ENCODE measurements around the gene TRAF7. TPM values are rescaled to one million over a fixed set of nuclear protein-coding genes. Genes with fewer than 3 reads are reported as not detected.

The TRAF7 gene
- total RNA-seq, 1 donor, result 56.1 TPM

- no peaks in the 10 kb centered on the region for H3K9me3 ChIP-seq (ENCODE audit: low read depth, low read length)
- no peak overlapping the region for H2AFZ ChIP-seq (ENCODE audit: low read length)
- DNase-seq (ENCODE audit: insufficient read length, low spot score, missing footprints), result peak; percentile 93
- H3K4me3 ChIP-seq (ENCODE audit: insufficient read depth, low read length), result no peak overlapping the region
- H3K4me1 ChIP-seq (ENCODE audit: insufficient read depth, low read length), result peaks cover 49% of the 10 kb centered on the region
- H3K4me2 ChIP-seq (ENCODE audit: insufficient read depth, low read length), result peak overlapping the region; percentile 41
- H3K79me2 ChIP-seq (ENCODE audit: insufficient read depth, low read length), result peaks cover 48% of the 10 kb centered on the region
- H3K36me3 ChIP-seq (ENCODE audit: insufficient read depth, low read length), result peaks cover 34% of the 10 kb centered on the region
- H4K20me1 ChIP-seq (ENCODE audit: insufficient read depth, low read length), result peaks cover 83% of the 10 kb centered on the region
- H3K27ac ChIP-seq (ENCODE audit: low read depth, low read length), result peak overlapping the region; percentile 26
- H3K27me3 ChIP-seq (ENCODE audit: insufficient read depth, low read length), result no peaks in the 10 kb centered on the region
- TF ChIP-seq CTCF (IDR thresholded peaks at IDR 0.05; ENCODE audit: extremely low read depth, low read depth, low read length), result no peak
Observed at GRCh38 chr16:2150418-2151187, 5.0 kb upstream of the TRAF7 start.

GRCh38 chr16:2151188-2152091, 4.1 kb upstream of the TRAF7 start:
- Histone ChIP-seq H3K4me2 (ENCODE audit: insufficient read depth, low read length) (peak overlapping the region; percentile 41), H3K27ac (ENCODE audit: low read depth, low read length) (peak overlapping the region; percentile 26), H3K4me3 (ENCODE audit: insufficient read depth, low read length) (peak overlapping the region; percentile 27), H4K20me1 (ENCODE audit: insufficient read depth, low read length) (peaks cover 84% of the 10 kb centered on the region), H3K79me2 (ENCODE audit: insufficient read depth, low read length) (peaks cover 54% of the 10 kb centered on the region), H3K9me3 (ENCODE audit: low read depth, low read length) (no peaks in the 10 kb centered on the region), H3K27me3 (ENCODE audit: insufficient read depth, low read length) (no peaks in the 10 kb centered on the region), H2AFZ (ENCODE audit: low read length) (no peak overlapping the region), H3K36me3 (ENCODE audit: insufficient read depth, low read length) (peaks cover 34% of the 10 kb centered on the region), H3K4me1 (ENCODE audit: insufficient read depth, low read length) (peaks cover 49% of the 10 kb centered on the region)
- TF ChIP-seq CTCF (IDR thresholded peaks at IDR 0.05; ENCODE audit: extremely low read depth, low read depth, low read length), result no peak
- peak; percentile 86 for DNase-seq (ENCODE audit: insufficient read length, low spot score, missing footprints)

- peak overlapping the region; percentile 98 for H3K4me2 ChIP-seq (ENCODE audit: insufficient read depth, low read length)
- H4K20me1 ChIP-seq (ENCODE audit: insufficient read depth, low read length), result peaks cover 86% of the 10 kb centered on the region
- peak; percentile 90 for DNase-seq (ENCODE audit: insufficient read length, low spot score, missing footprints)
- peak overlapping the region; percentile 98 for H3K4me3 ChIP-seq (ENCODE audit: insufficient read depth, low read length)
- H3K36me3 ChIP-seq (ENCODE audit: insufficient read depth, low read length), result peaks cover 34% of the 10 kb centered on the region
- no peaks in the 10 kb centered on the region for H3K27me3 ChIP-seq (ENCODE audit: insufficient read depth, low read length)
- peak overlapping the region; percentile 86 for H3K27ac ChIP-seq (ENCODE audit: low read depth, low read length)
- H2AFZ ChIP-seq (ENCODE audit: low read length), result no peak overlapping the region
- H3K4me1 ChIP-seq (ENCODE audit: insufficient read depth, low read length), result peaks cover 62% of the 10 kb centered on the region
- H3K79me2 ChIP-seq (ENCODE audit: insufficient read depth, low read length), result peaks cover 69% of the 10 kb centered on the region
- no peaks in the 10 kb centered on the region for H3K9me3 ChIP-seq (ENCODE audit: low read depth, low read length)
- TF ChIP-seq CTCF (IDR thresholded peaks at IDR 0.05; ENCODE audit: extremely low read depth, low read depth, low read length), result no peak
Observed at GRCh38 chr16:2152695-2153506, 2.7 kb upstream of the TRAF7 start.

Measured in osteoblast (primary cell).